ENCODE data around the gene MAP4K4.

Gene MAP4K4

GRCh38 chr2:101790416-101790815 lies 92.9 kb downstream of the MAP4K4 start:
- H3K27ac ChIP-seq (ENCODE audit: low read length), result no peak overlapping the region
- DNase-seq (no peak), ATAC-seq (ENCODE audit: insufficient read depth, low read depth) (no peak)
- no peak overlapping the region for H3K4me3 ChIP-seq (ENCODE audit: low read depth in 1 of 2, low read length in 2 of 2)
- no peaks in the 10 kb centered on the region for H3K27me3 ChIP-seq (ENCODE audit: insufficient read depth, low read length, poor library complexity)
- TF ChIP-seq CTCF (IDR thresholded peaks at IDR 0.05; ENCODE audit: borderline replicate concordance, extremely low read depth, low read length, poor library complexity, severe bottlenecking) (no peak), EZH2 (IDR thresholded peaks at IDR 0.05; ENCODE audit: borderline replicate concordance, low read depth, low read length, severe bottlenecking) (no peak)
- H4K20me1 ChIP-seq (ENCODE audit: insufficient read depth, low read length), result peaks cover 65% of the 10 kb centered on the region
- H3K4me2 ChIP-seq (ENCODE audit: insufficient read depth, low read length), result no peak overlapping the region
- no peaks in the 10 kb centered on the region for H3K4me1 ChIP-seq (ENCODE audit: insufficient read depth, low read length)
- H3K9me3 ChIP-seq (ENCODE audit: insufficient read depth, low read length, severe bottlenecking), result no peaks in the 10 kb centered on the region
- peaks cover 21% of the 10 kb centered on the region for H3K36me3 ChIP-seq (ENCODE audit: insufficient read depth, low read length)
- no peak overlapping the region for H2AFZ ChIP-seq (ENCODE audit: low read depth, low read length)
- H3K79me2 ChIP-seq (ENCODE audit: insufficient read depth, low read length), result peaks cover 94% of the 10 kb centered on the region
- no peak overlapping the region for H3K9ac ChIP-seq (ENCODE audit: low read depth, low read length)

GRCh38 chr2:101790857-101791256 lies 93.3 kb downstream of the MAP4K4 start:
- ATAC-seq (ENCODE audit: insufficient read depth, low read depth) (no peak), DNase-seq (no peak)
- no peaks in the 10 kb centered on the region for H3K9me3 ChIP-seq (ENCODE audit: insufficient read depth, low read length, severe bottlenecking)
- no peak overlapping the region for H3K4me2 ChIP-seq (ENCODE audit: insufficient read depth, low read length)
- no peak overlapping the region for H3K27ac ChIP-seq (ENCODE audit: low read length)
- H4K20me1 ChIP-seq (ENCODE audit: insufficient read depth, low read length), result peaks cover 67% of the 10 kb centered on the region
- no peak overlapping the region for H3K9ac ChIP-seq (ENCODE audit: low read depth, low read length)
- no peak overlapping the region for H3K4me3 ChIP-seq (ENCODE audit: low read depth in 1 of 2, low read length in 2 of 2)
- H2AFZ ChIP-seq (ENCODE audit: low read depth, low read length), result no peak overlapping the region
- TF ChIP-seq EZH2 (IDR thresholded peaks at IDR 0.05; ENCODE audit: borderline replicate concordance, low read depth, low read length, severe bottlenecking) (no peak), CTCF (IDR thresholded peaks at IDR 0.05; ENCODE audit: borderline replicate concordance, extremely low read depth, low read length, poor library complexity, severe bottlenecking) (no peak)
- H3K4me1 ChIP-seq (ENCODE audit: insufficient read depth, low read length), result no peaks in the 10 kb centered on the region
- H3K79me2 ChIP-seq (ENCODE audit: insufficient read depth, low read length), result peaks cover 96% of the 10 kb centered on the region
- peaks cover 21% of the 10 kb centered on the region for H3K36me3 ChIP-seq (ENCODE audit: insufficient read depth, low read length)
- H3K27me3 ChIP-seq (ENCODE audit: insufficient read depth, low read length, poor library complexity), result no peaks in the 10 kb centered on the region

GRCh38 chr2:101792208-101792607 lies 94.7 kb downstream of the MAP4K4 start:
- Histone ChIP-seq H3K27me3 (ENCODE audit: insufficient read depth, low read length, poor library complexity) (no peaks in the 10 kb centered on the region), H3K36me3 (ENCODE audit: insufficient read depth, low read length) (peaks cover 24% of the 10 kb centered on the region), H3K27ac (ENCODE audit: low read length) (no peak overlapping the region), H3K9me3 (ENCODE audit: insufficient read depth, low read length, severe bottlenecking) (no peaks in the 10 kb centered on the region), H3K4me3 (ENCODE audit: low read depth in 1 of 2, low read length in 2 of 2) (no peak overlapping the region), H3K4me2 (ENCODE audit: insufficient read depth, low read length) (no peak overlapping the region), H3K4me1 (ENCODE audit: insufficient read depth, low read length) (no peaks in the 10 kb centered on the region; the same call in 1 of the 2 replicates), H4K20me1 (ENCODE audit: insufficient read depth, low read length) (peaks cover 67% of the 10 kb centered on the region), H2AFZ (ENCODE audit: low read depth, low read length) (no peak overlapping the region), H3K9ac (ENCODE audit: low read depth, low read length) (no peak overlapping the region), H3K79me2 (ENCODE audit: insufficient read depth, low read length) (peaks cover 96% of the 10 kb centered on the region)
- ATAC-seq (ENCODE audit: insufficient read depth, low read depth), result no peak
- TF ChIP-seq CTCF (IDR thresholded peaks at IDR 0.05; ENCODE audit: borderline replicate concordance, extremely low read depth, low read length, poor library complexity, severe bottlenecking) (no peak), EZH2 (IDR thresholded peaks at IDR 0.05; ENCODE audit: borderline replicate concordance, low read depth, low read length, severe bottlenecking) (no peak)
- DNase-seq, result no peak

All from DND-41 (cell line).